ENCODE data around the gene SECISBP2.

Gene SECISBP2

DNA sequence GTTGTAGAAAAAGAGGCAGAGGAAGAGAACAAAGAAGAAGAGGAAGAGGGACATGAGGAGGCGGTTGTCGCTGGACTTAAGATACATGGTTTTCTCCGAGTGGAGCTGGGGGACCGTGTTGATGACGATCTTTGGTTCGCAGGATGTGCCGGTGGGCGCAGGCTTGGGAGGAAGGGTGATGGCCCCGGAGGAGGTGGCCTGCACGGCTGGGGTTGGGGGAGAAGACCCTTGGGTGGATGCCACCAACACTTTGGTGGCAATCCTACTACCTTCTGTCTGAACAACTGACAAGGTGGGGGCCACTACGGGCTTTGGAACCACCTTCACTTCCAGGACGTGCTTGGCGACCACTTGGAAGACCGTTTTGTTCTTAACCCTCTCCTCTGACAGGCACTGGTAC, 60.7 kb downstream of the SECISBP2 start:
- no peak for DNase-seq (ENCODE audit: low spot score)
- TF ChIP-seq CTCF (IDR thresholded peaks at IDR 0.05; ENCODE audit: extremely low read depth, missing control alignments), result no peak

DNA sequence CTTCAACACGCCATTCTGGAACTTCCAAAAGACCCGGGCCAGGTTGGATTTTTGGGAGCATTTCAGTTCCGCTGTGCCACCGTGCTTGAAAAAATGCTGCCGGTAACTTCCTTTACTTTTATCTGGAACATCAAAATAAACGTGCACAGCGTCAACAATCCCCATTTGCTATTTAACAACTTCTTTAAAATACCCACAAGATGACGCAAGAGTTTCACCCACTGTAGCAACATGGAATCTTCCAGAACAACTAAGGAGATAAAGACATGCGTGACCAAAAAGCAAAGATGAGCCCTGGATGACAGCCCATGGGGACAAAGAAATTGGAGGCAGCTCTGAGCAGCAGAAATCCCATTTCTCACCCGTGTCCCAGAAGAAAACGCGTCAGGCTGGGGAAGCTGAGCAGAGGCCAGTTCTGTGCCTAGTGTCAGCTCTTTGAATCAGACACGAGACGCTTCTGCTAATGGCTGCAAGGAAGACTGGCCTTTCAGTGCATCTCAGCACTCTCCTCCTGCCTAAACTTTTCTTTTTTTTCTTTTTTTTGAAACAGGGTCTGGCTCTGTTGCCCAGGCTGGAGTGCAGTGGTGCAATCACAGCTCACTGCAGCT, 61.3 kb downstream of the SECISBP2 start:
- TF ChIP-seq CTCF (IDR thresholded peaks at IDR 0.05; ENCODE audit: extremely low read depth, missing control alignments), result no peak
- DNase-seq (ENCODE audit: low spot score), result no peak

DNA sequence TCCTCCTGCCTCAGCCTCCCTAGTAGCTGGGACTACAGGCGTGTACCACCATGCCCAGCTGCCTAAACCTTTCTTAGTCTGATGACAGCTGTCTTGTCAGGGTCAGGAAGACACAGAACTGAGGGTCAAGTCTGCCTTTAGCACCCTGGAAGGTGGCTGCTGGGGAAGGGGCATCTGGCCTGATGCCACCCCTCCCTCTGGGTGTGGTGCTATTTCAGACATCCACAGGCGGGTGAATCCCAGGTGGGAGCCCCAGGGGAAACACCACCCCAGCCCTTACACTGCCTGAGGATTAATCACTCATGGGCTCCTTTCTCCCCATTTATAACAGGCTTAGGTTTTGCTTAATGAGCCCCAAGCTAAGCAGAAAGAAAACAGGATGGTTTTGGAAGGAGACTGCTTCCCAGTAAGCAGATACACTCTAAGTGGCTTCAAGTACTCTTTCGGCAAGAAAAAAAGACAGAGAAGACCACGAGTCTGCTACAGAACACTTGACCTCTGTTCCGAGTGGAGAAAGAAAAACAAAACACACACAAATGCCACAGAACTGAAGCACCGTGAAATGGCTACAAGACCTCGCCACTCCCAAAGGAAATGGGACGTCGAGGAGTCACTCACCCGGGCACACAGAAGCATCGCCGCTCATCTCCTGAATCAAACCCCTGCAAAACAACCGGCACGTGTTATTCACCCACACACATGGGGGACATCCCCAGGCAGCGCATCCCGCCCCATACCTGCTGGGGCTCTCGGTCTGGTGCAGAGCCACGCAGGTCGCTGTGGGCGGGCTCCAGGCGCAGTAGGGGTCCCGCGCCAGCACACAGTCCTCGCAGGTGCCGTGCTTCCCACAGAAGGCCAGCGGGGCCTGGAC, 62.4 kb downstream of the SECISBP2 start:
- DNase-seq (ENCODE audit: low spot score), result no peak
- no peak for TF ChIP-seq CTCF (IDR thresholded peaks at IDR 0.05; ENCODE audit: extremely low read depth, missing control alignments)

DNA sequence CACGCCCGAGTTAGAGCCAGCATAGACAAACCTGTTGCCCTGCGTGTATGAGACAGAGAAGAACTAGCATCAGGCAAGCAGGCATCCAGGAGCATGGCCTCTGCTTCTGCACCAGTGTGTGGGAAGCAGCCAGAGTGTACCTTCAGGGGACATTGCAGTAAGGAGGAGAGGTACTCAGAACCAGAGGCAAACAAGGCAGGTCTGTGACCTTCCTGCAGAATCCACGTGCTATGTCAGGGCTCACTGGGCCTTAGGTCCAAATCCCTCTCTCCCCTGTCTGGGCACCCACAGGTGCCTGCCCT, 63.0 kb downstream of the SECISBP2 start:
- no peak for TF ChIP-seq CTCF (IDR thresholded peaks at IDR 0.05; ENCODE audit: extremely low read depth, missing control alignments)
- DNase-seq (ENCODE audit: low spot score), result no peak

GRCh38 chr9:89382026-89382986, 64.0 kb downstream of the SECISBP2 start:
- no peak for DNase-seq (ENCODE audit: low spot score)
- TF ChIP-seq CTCF (IDR thresholded peaks at IDR 0.05; ENCODE audit: extremely low read depth, missing control alignments), result no peak

- no peak for DNase-seq (ENCODE audit: low spot score)
- TF ChIP-seq CTCF (IDR thresholded peaks at IDR 0.05; ENCODE audit: extremely low read depth, missing control alignments), result no peak
Measured at GRCh38 chr9:89383030-89383720, 64.9 kb downstream of the SECISBP2 start.
